Activated naive CD4-positive, alpha-beta T cell (primary cell): ENCODE data around the gene GSG1L.

ENCODE experiments used
- DNase-seq, 4 experiments: peaks; one replicate each; lab custom pipeline; 2025; lab: John Stamatoyannopoulos, UW

GSG1L gene

DNA sequence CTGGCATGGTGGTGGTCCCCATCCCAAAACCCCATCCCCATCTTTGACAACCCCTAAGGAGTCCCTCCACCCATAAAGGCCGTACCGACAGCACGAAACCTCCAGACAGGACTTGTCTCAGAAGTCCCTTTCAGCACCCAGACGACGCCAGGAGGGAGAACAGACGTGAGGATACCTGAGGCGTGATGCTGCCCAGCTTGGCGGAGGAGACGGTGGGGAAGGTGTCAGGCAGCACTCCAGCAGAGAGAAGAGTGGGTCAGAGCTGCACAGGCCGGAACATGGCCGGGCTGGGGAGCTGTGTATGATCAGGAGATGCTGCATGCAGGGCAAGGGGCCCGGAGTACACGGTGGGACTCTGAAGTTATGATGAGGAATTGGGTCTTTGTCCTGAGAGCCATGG, 244.2 kb downstream of the GSG1L start:
- DNase-seq, result no peak

DNA sequence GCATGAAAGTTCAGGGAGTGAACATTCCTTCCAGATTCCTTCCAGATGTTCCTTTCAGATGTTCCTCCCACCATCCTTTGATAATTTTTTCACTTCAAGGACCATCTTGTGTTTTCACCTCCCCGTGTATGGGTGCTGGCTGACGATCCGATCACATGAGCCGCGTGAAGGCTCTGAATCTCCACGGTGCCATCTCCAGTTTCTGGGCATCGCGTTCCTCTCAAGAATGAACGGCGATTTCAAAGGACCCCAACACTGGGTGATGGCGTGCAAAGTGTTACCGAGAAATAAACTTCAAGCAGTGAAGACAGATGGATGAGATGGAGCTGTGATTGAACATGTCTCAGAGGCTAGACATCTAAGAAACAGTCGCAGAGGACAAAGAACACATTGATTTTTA, 245.3 kb downstream of the GSG1L start:
- DNase-seq, result no peak

DNA sequence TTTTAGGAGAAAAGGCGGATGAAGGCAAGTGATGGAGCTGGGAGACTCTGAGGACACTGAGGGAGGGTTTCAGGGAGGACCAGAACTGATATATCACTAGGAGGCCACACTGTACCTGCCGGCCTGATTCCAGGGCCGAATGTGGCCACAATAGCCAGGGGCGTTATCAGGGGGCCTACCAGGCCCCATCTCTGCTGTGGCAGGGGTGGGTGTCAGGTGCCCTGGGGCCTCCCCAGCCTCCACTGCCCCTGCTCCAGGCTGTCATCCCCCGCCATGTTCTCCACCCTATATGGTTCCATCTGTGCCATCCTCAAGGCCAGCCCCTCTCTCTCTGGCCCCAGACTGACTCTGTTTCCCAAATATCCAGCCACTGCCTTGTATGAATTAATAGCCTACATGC, 246.5 kb downstream of the GSG1L start:
- no peak for DNase-seq

DNA sequence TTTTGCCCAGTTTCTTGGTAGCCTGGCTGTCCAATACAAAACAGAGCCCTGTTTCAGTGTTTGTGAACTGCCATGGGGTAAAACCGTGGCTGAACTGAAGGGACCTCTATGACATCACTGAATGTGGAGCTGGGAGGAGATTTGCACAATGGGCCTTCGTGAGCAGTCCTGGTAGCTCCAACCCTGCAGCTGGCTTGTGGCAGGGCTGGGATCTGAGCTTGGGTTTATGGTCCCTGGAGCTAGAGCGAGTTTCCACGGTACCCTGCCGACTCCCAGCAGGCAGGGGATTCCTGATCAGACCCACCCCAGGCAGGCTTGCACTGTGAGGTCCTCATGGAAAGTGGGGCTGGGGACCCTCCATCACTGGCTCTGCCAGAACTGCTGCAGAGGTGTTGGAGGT, 247.0 kb downstream of the GSG1L start:
- DNase-seq, result no peak

DNA sequence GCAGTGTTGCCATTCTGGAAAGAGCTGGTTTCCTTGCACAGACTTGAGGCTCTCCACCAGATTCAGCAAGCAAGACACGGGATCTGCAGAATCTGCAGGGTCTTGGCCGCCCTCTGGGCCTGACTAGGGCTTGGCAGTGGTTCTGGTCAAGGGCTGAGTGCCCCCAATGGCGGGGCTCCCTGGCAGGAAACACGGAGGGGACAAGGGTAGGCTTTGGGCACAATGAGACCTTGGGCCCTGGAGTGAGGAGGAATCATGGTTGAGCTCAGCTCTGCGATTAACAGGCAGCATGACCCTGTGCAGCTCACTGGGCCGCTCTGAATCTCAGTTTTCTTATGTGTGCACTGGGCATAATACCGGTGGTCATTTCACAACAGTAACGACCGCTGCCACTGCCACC, 249.9 kb downstream of the GSG1L start:
- no peak for DNase-seq

DNA sequence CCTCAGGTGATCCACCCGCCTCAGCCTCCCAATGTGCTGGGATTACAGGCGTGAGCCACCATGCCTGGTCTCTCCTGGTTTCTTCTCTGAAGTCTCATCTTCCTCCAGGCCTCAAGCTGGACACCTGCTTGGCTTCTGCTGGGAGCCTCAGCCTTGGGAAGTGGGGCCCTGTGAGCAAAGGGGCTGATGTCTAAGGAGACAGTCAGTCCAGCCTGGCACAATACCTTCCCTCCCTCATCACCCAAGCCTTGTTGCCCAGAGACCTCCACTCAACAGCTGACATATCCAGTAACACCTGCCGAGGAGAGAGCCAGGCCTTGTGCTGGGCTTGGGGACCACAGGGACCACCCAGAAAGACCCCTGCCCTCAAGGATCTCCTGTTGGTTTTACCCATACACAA, 251.6 kb downstream of the GSG1L start:
- no peak for DNase-seq

DNA sequence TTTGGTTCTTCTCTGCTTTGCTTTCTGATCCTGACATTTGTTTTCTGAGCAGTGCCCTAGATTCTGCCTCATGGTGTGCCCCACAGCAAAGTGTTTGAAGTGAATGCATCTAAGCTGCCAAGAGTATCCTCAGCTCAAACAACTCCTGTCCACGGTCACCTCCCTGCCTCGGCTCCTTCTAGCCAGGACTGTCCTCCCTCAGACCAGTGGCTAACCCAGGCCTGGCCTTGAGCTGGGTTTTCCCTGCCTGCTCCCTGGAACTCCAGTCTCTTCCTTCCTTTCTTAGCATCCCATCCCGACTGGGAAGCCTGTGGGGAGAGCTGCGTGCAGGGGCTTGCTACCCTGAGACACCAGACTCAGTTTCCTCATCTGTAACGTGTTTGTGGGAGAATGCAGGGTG, 256.5 kb downstream of the GSG1L start:
- no peak for DNase-seq

DNA sequence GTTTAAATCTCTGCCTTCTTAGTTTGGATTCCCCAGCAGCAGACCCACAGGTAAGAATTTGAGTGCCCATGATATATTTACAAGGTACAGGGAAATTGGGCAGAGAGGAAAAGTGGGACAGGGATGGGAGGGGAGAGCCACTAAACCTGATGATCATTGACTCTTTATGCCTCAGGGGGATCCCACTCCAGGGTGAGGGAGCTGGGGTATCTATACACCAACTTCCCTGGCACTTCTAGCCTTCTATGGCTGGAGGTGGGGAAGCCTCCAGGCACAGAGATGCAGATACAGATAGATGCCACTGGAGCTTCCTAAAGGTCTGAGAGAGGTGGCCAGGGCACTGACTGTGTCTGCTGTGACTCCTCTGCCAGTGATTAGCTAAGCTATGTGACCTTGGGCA, 257.1 kb downstream of the GSG1L start:
- DNase-seq, result no peak

DNA sequence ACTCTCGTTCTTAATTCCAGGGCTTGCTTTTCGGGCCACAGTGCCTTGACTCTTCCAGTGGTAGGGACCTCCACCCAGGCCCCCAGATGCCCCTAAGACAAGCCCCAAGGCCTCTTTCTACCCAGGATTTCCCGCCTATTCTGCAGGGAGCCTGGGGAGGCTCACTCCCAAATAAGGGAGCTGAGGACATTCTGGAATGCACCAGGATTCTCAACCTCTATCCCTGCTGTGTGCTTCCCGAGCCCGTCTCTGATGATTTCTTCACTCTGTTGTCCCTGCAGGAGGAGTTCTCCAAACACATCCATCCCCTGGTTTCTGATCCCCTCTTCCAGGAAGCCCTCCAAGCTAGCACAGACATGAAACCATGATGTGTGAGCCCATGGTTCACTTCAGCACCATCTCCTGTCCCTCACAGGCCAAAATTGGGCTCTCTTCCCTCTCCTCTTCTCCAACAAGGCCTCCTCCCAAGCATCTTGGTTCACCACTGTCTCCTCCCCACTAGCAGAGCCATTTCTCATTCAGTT, 257.6 kb downstream of the GSG1L start:
- no peak for DNase-seq

DNA sequence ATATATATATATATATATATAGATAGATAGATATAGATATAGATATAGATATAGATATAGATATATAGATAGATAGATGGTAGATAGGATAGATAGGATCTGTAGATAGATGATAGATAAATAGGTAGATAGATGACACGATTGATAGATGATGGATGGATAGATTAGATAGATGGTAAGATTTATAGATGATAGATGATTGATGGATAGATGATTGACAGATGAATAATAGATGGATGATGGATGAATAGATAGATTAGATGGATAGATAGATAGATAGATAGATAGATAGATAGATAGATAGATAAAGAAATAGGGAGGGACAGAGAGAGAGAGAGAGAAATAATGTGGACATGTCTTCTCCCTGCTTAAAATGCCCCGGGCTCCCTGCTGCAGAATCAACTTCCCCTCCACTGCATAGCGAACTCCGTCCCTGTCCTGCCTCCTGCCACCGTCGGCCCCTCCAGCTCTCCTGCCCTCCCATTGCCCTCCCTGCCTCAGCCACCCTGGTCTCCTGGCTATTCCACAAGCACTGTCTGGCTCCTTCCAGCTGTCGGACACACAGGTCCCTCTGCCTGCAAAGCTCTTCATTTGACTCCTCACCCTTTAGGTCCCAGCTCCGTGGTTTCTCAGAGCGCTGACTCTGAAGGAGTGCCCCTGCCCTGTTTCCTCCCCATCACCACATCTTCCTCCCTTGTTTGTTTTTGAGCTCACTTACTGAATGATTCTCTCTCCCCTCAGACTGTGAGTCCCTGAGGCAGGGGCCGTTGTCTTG, 259.6 kb downstream of the GSG1L start:
- no peak for DNase-seq

DNA sequence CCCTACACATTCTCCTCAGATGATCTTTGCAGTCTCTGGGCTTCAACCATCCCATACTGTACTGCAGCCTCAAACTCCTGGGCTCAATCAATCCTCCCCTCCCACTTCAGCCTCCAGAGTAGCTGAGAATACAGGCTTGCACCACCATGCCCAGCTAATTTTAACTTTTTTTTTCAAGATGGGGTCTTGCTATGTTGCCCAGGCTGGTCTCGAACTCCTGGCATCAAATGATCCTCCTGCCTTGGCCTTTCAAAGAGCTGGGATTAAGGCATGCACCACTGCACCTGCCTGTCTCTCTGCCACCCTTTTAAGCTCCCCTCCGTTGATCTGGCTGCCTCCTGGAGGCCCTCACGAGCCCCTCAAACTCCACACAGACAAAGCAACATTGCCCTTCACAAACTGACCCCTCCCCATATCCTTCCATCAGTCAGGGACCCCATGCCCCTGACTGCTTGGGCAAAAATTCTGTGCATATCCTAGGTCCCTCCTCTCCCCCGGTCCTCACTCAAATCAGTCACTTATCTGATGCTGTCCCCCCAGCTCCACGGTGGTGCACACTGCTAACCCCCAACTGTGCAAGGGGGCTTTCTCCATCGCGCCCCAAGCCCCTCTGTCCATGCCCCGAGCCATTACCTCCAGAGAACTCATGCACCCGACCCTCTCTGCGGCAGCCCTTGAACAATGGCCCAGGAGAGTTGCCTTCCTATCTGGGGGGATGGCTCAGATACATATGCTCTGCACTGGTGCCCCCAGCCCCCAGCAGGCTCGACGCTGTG, 260.7 kb downstream of the GSG1L start:
- no peak for DNase-seq

DNA sequence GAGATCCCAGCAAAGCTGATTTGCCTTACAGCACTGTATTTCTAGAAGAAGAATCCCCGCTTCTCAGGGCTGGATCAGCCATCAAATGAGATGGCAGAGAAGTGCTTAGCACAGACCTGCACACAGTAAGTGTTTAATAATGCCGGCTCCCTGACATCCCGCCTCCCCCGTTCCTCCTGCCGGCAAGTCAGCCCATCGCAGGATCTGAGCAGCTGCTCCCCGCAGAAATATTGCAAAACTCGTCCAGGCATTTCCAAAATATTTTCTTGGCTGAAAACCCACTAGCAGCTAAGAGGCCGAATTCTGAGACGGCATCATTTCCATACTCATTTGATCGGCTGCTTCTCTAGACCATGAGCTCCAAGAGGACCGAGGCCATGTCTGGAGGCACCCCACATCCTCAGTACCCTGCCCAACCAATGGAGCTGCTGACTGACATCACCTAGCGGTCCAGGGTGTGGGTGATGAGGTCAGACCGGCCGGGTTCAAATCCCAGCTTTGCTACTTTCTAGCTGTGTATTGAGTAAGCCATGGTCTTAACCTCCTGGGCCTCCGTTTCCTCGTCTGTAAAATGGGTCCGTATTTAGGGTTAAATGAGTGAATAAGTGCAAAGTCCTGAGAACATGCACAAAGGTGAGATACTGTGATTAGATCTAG, 262.1 kb downstream of the GSG1L start:
- DNase-seq, result no peak

DNA sequence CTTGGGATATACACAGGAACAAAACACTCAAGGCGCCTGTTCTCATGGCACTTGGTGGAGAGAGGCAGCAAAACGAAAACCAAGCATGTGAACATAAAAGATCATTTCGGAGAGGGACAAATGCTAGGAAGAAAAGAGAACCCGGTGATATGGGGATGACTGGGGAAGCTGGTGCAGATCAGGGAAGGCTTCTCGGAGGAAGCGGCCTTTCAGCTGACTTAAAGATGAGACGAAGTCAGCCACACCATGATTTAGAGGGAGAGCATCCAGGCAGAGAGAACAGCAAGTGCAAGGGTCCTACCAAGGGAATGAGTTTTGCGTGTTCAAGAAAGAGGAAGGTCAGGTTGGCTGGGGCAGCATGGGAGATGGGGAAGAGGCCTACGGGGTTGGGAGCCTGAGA, 262.7 kb downstream of the GSG1L start:
- DNase-seq, result no peak

DNA sequence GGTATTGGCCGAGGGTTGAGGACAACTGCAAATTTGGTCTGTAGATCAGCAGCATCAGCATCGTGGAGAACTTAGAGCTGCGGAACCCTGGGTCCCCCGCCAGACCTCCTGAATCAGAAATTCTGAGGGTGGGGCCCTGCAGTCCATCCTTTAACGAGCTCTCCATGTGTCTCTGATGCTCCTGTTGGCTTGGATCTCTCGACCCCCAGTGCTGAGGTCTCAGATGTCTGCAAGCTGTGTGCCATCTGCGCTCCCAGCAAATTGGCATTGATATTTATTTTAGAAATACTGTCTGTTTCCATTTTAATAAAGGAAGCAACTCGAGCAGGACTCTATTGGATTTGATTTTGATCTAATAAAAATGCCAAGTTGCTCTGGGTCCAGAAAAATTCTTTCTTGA, 263.6 kb downstream of the GSG1L start:
- no peak for DNase-seq

DNA sequence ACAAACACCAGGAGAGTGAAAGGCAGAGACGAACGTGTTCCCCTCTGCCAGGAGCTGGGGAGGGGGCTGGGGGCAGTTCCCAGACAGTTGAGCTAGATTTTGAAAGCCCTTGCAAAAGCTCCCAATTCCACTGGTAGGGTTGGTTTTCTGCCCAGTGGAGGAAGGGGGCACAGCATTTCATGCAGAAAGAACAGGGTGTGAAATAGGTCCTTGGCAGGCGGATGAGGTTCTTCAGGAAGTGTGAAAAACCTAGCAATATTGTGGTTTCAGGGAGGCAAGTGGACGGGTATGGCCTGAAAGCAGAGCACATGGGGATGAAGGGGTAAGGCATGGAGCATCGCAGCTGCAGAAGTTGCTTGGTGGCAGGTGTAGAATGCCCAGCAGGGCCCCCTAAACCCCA, 265.3 kb downstream of the GSG1L start:
- no peak for DNase-seq

DNA sequence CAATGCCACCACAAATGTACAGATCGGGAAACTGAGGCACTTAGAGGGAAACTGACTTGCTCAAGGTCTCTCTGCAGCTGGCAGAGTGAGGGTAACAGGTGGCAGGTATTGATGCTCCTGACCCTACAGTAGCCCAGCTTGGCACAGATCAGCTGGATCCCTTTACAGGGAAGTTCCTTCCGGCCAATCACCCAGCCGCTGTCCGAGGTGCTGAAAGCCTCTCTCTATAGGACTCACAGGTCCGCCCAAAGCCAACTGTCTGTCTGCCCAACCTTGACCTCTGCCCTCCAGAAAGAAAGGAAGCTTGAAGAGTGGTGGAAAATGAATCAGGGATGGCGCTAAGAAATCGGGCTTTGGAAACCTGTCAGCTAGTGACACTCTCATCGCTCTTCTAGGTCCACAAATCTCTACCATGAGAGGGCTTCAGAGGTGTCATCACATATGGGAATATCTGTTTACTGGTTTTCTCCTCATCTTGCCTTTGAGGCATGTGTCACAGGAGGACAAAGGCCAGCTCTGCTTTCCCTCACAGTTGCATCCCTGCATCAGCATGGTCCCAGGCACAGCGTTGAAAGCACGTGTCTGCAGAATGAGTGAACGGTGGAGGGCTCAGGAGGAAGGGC, 267.4 kb downstream of the GSG1L start:
- no peak for DNase-seq

DNA sequence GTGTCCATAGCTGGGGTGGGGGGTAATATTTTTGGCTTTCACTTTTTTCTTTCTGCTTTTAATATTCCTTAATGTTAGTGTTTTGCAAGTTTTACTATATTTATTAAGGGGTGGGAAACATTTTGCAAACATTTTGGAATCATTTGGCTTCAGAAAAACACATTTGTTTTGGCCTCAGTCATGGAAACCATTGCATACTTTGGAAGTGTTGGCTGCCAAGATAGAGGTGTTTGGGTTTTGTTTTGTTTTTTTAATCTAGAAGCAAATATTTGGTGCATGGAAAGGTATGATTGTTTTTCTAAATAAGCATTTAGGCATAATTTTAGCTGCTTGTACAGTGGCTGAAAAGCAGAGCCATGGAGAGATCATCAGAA, 270.3 kb downstream of the GSG1L start:
- DNase-seq, result no peak

DNA sequence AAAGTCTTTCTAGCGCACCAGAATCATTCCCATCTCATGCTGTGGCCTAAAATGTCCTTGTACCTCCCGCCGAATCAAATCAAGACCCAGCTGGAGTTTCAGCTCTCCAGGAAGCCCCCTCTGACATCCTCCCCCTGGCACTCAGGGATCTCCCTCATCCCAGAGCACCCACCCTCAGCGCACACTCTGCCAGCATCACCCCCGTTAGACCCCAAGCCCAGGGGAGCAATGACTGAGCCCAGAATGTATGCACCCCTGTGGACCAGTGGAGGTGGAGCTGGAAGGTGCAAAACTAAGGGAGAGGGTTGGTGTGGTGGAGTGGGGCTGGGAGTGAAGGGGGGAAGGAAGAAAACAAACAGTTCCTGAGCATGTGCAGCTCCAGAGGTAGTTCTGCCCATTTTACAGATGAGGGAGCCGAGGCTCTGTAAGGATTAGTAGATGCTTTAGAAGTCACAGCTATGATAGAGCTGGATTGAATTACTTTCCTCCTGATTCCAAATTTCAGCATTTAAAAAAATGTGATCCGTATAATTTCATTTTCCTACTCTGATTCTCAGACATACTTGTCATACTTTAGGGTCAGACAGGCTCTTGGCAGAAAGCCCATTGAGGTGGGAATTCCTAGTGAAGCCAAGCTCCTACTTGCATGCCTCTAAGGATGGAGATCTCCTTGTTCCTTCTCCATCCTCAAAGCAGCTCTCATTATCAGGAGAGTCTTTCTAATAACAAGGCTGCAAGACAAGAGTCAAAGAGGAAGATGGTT, 270.8 kb downstream of the GSG1L start:
- no peak for DNase-seq

DNA sequence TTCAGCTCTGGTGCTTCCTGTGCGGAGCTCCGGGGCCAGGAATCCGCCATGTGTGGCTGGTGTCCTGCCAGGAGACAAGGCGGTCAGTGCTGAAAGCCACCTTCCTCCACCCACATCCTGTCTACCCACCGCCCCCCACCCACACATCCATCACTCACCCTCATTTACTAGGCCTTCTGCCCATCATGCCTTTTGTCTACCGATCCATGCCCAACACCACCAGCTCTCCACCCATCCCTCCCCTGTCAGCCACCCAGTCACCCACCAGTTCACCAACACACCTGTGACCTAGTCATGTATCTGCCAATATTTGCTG, 272.2 kb downstream of the GSG1L start:
- DNase-seq, result no peak

DNA sequence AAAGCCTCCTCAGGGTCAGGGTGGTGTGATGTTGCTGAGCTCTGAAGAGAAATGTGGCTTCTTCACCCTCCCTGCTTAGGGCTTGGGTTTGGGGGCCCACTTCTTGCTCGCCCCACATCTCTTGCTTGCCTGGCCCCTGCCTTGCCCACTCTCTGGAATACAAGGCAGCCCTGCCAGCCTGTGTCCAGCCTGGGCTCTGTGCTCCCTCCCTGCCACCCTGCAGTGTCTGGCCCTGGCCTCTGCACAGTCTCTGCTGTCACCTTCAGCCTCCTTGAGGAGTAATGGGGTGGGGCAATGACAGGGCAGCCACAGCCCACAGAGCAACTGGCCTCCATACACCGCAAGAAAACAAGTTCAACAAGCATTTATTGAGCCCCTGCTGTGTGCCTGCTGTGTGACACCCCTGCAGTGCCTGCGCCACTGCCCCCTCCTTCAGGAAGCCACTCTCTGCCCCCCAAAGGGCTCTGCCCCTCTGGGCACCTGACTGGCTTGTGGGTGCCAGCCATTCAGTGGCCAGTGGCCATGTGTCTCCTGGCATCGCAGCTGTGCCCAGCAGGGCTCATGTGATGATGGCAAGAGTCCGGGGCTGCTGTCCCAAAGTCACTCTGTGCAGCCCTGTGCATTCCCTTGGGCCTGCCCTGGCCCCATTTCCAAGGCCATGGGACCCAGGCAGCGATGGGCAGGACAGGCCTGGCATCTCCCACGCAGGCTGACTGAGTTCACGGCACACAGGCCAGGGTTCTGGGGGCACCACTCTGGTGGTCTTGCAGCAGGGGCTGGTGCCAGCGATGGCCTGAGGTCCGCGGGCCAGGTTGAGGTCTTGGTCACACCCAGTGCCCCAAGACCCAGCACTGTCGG, 272.7 kb downstream of the GSG1L start:
- no peak for DNase-seq
